ENCODE results near the gene SPA17.

The SPA17 gene

GRCh38 chr11:124736736-124737135 lies 63.0 kb downstream of the SPA17 start:
- H3K9me3 ChIP-seq (ENCODE audit: control insufficient read depth in 2 of 2, low read length in 2 of 2): no peaks in the 10 kb centered on the region
- no peak overlapping the region for H3K27ac ChIP-seq (ENCODE audit: low read depth in 2 of 2, low read length in 2 of 2)
- H3K4me3 ChIP-seq (ENCODE audit: low read length in 2 of 2): no peak overlapping the region
- no peak overlapping the region for H3K9ac ChIP-seq (ENCODE audit: low read depth in 1 of 2, low read length in 2 of 2)
- H3K36me3 ChIP-seq (ENCODE audit: control insufficient read depth in 2 of 2, insufficient read depth in 2 of 2, low read length in 2 of 2): no peaks in the 10 kb centered on the region
- H3K27me3 ChIP-seq (ENCODE audit: control insufficient read depth in 2 of 2, insufficient read depth in 2 of 2, low read length in 2 of 2): peaks cover 0 to 8% of the 10 kb centered on the region in 2 donors
- H3K4me1 ChIP-seq (ENCODE audit: control insufficient read depth in 2 of 2, insufficient read depth in 2 of 2, low read length in 2 of 2): peaks cover 10% of the 10 kb centered on the region in 2 donors

- no peak overlapping the region for H3K4me3 ChIP-seq (ENCODE audit: low read length in 2 of 2)
- H3K27me3 ChIP-seq (ENCODE audit: control insufficient read depth in 2 of 2, insufficient read depth in 2 of 2, low read length in 2 of 2): peaks cover 0 to 10% of the 10 kb centered on the region in 2 donors
- no peaks in the 10 kb centered on the region for H3K36me3 ChIP-seq (ENCODE audit: control insufficient read depth in 2 of 2, insufficient read depth in 2 of 2, low read length in 2 of 2)
- H3K9me3 ChIP-seq (ENCODE audit: control insufficient read depth in 2 of 2, low read length in 2 of 2): no peaks in the 10 kb centered on the region
- no peak overlapping the region for H3K9ac ChIP-seq (ENCODE audit: low read depth in 1 of 2, low read length in 2 of 2)
- no peak overlapping the region for H3K27ac ChIP-seq (ENCODE audit: low read depth in 2 of 2, low read length in 2 of 2)
- H3K4me1 ChIP-seq (ENCODE audit: control insufficient read depth in 2 of 2, insufficient read depth in 2 of 2, low read length in 2 of 2): peaks cover 10% of the 10 kb centered on the region in 2 donors
Measured at GRCh38 chr11:124737638-124738305, 64.1 kb downstream of the SPA17 start.

- H3K27ac ChIP-seq (ENCODE audit: low read depth in 2 of 2, low read length in 2 of 2): no peak overlapping the region
- peaks cover 0 to 10% of the 10 kb centered on the region in 2 donors for H3K27me3 ChIP-seq (ENCODE audit: control insufficient read depth in 2 of 2, insufficient read depth in 2 of 2, low read length in 2 of 2)
- H3K36me3 ChIP-seq (ENCODE audit: control insufficient read depth in 2 of 2, insufficient read depth in 2 of 2, low read length in 2 of 2): no peaks in the 10 kb centered on the region
- peaks cover 10% of the 10 kb centered on the region in 2 donors for H3K4me1 ChIP-seq (ENCODE audit: control insufficient read depth in 2 of 2, insufficient read depth in 2 of 2, low read length in 2 of 2)
- H3K9me3 ChIP-seq (ENCODE audit: control insufficient read depth in 2 of 2, low read length in 2 of 2): no peaks in the 10 kb centered on the region
- H3K4me3 ChIP-seq (ENCODE audit: low read length in 2 of 2): peak overlapping the region in 1 of 2 donors; percentile 56
- H3K9ac ChIP-seq (ENCODE audit: low read depth in 1 of 2, low read length in 2 of 2): no peak overlapping the region
Measured at GRCh38 chr11:124738713-124739478, 65.2 kb downstream of the SPA17 start.

GRCh38 chr11:124739479-124740276 lies 66.0 kb downstream of the SPA17 start, which contains the start of gene NRGN:
Gene NRGN (plus strand): TSS chr11:124739942. CDS start chr11:124740085, 143 bp downstream.
- H3K4me3 ChIP-seq (ENCODE audit: low read length in 2 of 2): peak within 1 kb of the TSS; percentile 56 to 69
- peak within 1 kb of the TSS; percentile 32 to 43 for H3K9ac ChIP-seq (ENCODE audit: low read depth in 1 of 2, low read length in 2 of 2)
- H3K4me1 ChIP-seq (ENCODE audit: control insufficient read depth in 2 of 2, insufficient read depth in 2 of 2, low read length in 2 of 2): peaks cover 10% of the 10 kb centered on the region in 2 donors
- no peak within 1 kb of the TSS for H3K27ac ChIP-seq (ENCODE audit: low read depth in 2 of 2, low read length in 2 of 2)
- peaks cover 0 to 10% of the 10 kb centered on the region in 2 donors for H3K27me3 ChIP-seq (ENCODE audit: control insufficient read depth in 2 of 2, insufficient read depth in 2 of 2, low read length in 2 of 2)
- H3K9me3 ChIP-seq (ENCODE audit: control insufficient read depth in 2 of 2, low read length in 2 of 2): no peaks in the 10 kb centered on the region
- no peaks in the 10 kb centered on the region for H3K36me3 ChIP-seq (ENCODE audit: control insufficient read depth in 2 of 2, insufficient read depth in 2 of 2, low read length in 2 of 2)

- H3K9ac ChIP-seq (ENCODE audit: low read depth in 1 of 2, low read length in 2 of 2): peak overlapping the region; percentile 32 to 36
- peak overlapping the region; percentile 56 to 69 for H3K4me3 ChIP-seq (ENCODE audit: low read length in 2 of 2)
- H3K9me3 ChIP-seq (ENCODE audit: control insufficient read depth in 2 of 2, low read length in 2 of 2): no peaks in the 10 kb centered on the region
- peaks cover 0 to 10% of the 10 kb centered on the region in 2 donors for H3K27me3 ChIP-seq (ENCODE audit: control insufficient read depth in 2 of 2, insufficient read depth in 2 of 2, low read length in 2 of 2)
- H3K27ac ChIP-seq (ENCODE audit: low read depth in 2 of 2, low read length in 2 of 2): no peak overlapping the region
- no peaks in the 10 kb centered on the region for H3K36me3 ChIP-seq (ENCODE audit: control insufficient read depth in 2 of 2, insufficient read depth in 2 of 2, low read length in 2 of 2)
- peaks cover 10 to 12% of the 10 kb centered on the region in 2 donors for H3K4me1 ChIP-seq (ENCODE audit: control insufficient read depth in 2 of 2, insufficient read depth in 2 of 2, low read length in 2 of 2)
Measured at GRCh38 chr11:124740277-124740882, 66.7 kb downstream of the SPA17 start.

- H3K4me1 ChIP-seq (ENCODE audit: control insufficient read depth in 2 of 2, insufficient read depth in 2 of 2, low read length in 2 of 2): peaks cover 16 to 21% of the 10 kb centered on the region in 2 donors
Measured at GRCh38 chr11:124742555-124742954, 68.9 kb downstream of the SPA17 start.

GRCh38 chr11:124743050-124743449 lies 69.3 kb downstream of the SPA17 start:
- Histone ChIP-seq H3K9ac (ENCODE audit: low read depth in 1 of 2, low read length in 2 of 2) (no peak overlapping the region), H3K36me3 (ENCODE audit: control insufficient read depth in 2 of 2, insufficient read depth in 2 of 2, low read length in 2 of 2) (no peaks in the 10 kb centered on the region), H3K27me3 (ENCODE audit: control insufficient read depth in 2 of 2, insufficient read depth in 2 of 2, low read length in 2 of 2) (peaks cover 0 to 10% of the 10 kb centered on the region in 2 donors), H3K4me1 (ENCODE audit: control insufficient read depth in 2 of 2, insufficient read depth in 2 of 2, low read length in 2 of 2) (peaks cover 19 to 21% of the 10 kb centered on the region in 2 donors), H3K9me3 (ENCODE audit: control insufficient read depth in 2 of 2, low read length in 2 of 2) (no peaks in the 10 kb centered on the region), H3K27ac (ENCODE audit: low read depth in 2 of 2, low read length in 2 of 2) (no peak overlapping the region), H3K4me3 (ENCODE audit: low read length in 2 of 2) (no peak overlapping the region)

More at GRCh38 chr11:124742555-124742954, 68.9 kb downstream of the SPA17 start:
- H3K36me3 ChIP-seq (ENCODE audit: control insufficient read depth in 2 of 2, insufficient read depth in 2 of 2, low read length in 2 of 2): no peaks in the 10 kb centered on the region
- no peak overlapping the region for H3K27ac ChIP-seq (ENCODE audit: low read depth in 2 of 2, low read length in 2 of 2)
- no peak overlapping the region for H3K9ac ChIP-seq (ENCODE audit: low read depth in 1 of 2, low read length in 2 of 2)
- no peaks in the 10 kb centered on the region for H3K9me3 ChIP-seq (ENCODE audit: control insufficient read depth in 2 of 2, low read length in 2 of 2)
- no peak overlapping the region for H3K4me3 ChIP-seq (ENCODE audit: low read length in 2 of 2)
- peaks cover 0 to 10% of the 10 kb centered on the region in 2 donors for H3K27me3 ChIP-seq (ENCODE audit: control insufficient read depth in 2 of 2, insufficient read depth in 2 of 2, low read length in 2 of 2)

GRCh38 chr11:124745270-124745834 lies 71.6 kb downstream of the SPA17 start:
- Histone ChIP-seq H3K27ac (ENCODE audit: low read depth in 2 of 2, low read length in 2 of 2) (no peak overlapping the region), H3K9ac (ENCODE audit: low read depth in 1 of 2, low read length in 2 of 2) (peak overlapping the region in 1 of 2 donors; percentile 4), H3K27me3 (ENCODE audit: control insufficient read depth in 2 of 2, insufficient read depth in 2 of 2, low read length in 2 of 2) (peaks cover 0 to 10% of the 10 kb centered on the region in 2 donors), H3K4me1 (ENCODE audit: control insufficient read depth in 2 of 2, insufficient read depth in 2 of 2, low read length in 2 of 2) (peaks cover 29 to 32% of the 10 kb centered on the region in 2 donors), H3K9me3 (ENCODE audit: control insufficient read depth in 2 of 2, low read length in 2 of 2) (no peaks in the 10 kb centered on the region), H3K4me3 (ENCODE audit: low read length in 2 of 2) (peak overlapping the region; percentile 76 to 91), H3K36me3 (ENCODE audit: control insufficient read depth in 2 of 2, insufficient read depth in 2 of 2, low read length in 2 of 2) (no peaks in the 10 kb centered on the region)

GRCh38 chr11:124745835-124746620 lies 72.3 kb downstream of the SPA17 start:
- H3K27me3 ChIP-seq (ENCODE audit: control insufficient read depth in 2 of 2, insufficient read depth in 2 of 2, low read length in 2 of 2): peaks cover 0 to 10% of the 10 kb centered on the region in 2 donors

More at GRCh38 chr11:124745835-124746620, 72.3 kb downstream of the SPA17 start:
- H3K9me3 ChIP-seq (ENCODE audit: control insufficient read depth in 2 of 2, low read length in 2 of 2): no peaks in the 10 kb centered on the region
- peak overlapping the region; percentile 76 to 91 for H3K4me3 ChIP-seq (ENCODE audit: low read length in 2 of 2)
- peak overlapping the region; percentile 87 to 93 for H3K27ac ChIP-seq (ENCODE audit: low read depth in 2 of 2, low read length in 2 of 2)
- no peaks in the 10 kb centered on the region for H3K36me3 ChIP-seq (ENCODE audit: control insufficient read depth in 2 of 2, insufficient read depth in 2 of 2, low read length in 2 of 2)
- peak overlapping the region; percentile 64 to 83 for H3K9ac ChIP-seq (ENCODE audit: low read depth in 1 of 2, low read length in 2 of 2)
- H3K4me1 ChIP-seq (ENCODE audit: control insufficient read depth in 2 of 2, insufficient read depth in 2 of 2, low read length in 2 of 2): peaks cover 26 to 31% of the 10 kb centered on the region in 2 donors

All from mucosa of rectum (tissue), 2 donors.